ENCODE measurements around the gene MAD1L1.

GRCh38 chr7:2124604-2125345 lies 108.0 kb downstream of the MAD1L1 start:
- TF ChIP-seq CTCF (conservative IDR thresholded peaks at IDR 0.05; ENCODE audit: low read depth, low read length) (no peak), EZH2 (IDR thresholded peaks at IDR 0.05; ENCODE audit: borderline replicate concordance, low read depth, low read length, poor library complexity, severe bottlenecking) (no peak)
